Stomach (tissue), 9 donors: ENCODE results near the gene DZIP1L. TPM values are rescaled to one million over a fixed set of nuclear protein-coding genes. Genes with fewer than 3 reads are reported as not detected.

Source experiments
- DNase-seq, 2 donors: peaks; one replicate each; pipeline versions ENCODE4 v3.0.0 to v3.0.0-alpha.2; 2013 to 2019
- H3K27ac ChIP-seq, 5 donors: fragments of 200-600 bp in 4 of 5; sonication (generic) in 4 of 5; one replicate each; pipeline ENCODE4 v1.5.1; 2013 to 2019; ENCODE audit warnings: mild to moderate bottlenecking in 1 of 5, moderate library complexity in 1 of 5
- H3K27me3 ChIP-seq, 3 donors: fragments of 200-600 bp; sonication (generic); one replicate each; pipeline ENCODE4 v1.5.1; 2017 to 2019; ENCODE audit warnings: mixed run types in 1 of 3
- H3K36me3 ChIP-seq, 4 donors: fragments of 200-600 bp; sonication (generic); 1 replicate in 3 of 4; 2 replicates in 1 of 4; pipeline ENCODE4 v1.5.1; 2016 to 2019
- H3K4me1 ChIP-seq, 4 donors: fragments of 200-600 bp; sonication (generic); one replicate each; pipeline ENCODE4 v1.5.1; 2016 to 2019
- H3K4me3 ChIP-seq, 4 donors: fragments of 200-600 bp; sonication (generic) in 3 of 4; one replicate each; pipeline ENCODE4 v1.5.1; 2016 to 2019; ENCODE audit warnings: mild to moderate bottlenecking in 1 of 4
- H3K9me3 ChIP-seq, 4 donors: fragments of 200-600 bp; sonication (generic); one replicate each; pipeline ENCODE4 v1.5.1; 2016 to 2019
- EP300 ChIP-seq: sonication (generic); formaldehyde crosslinking; IDR thresholded peaks from one replicate; pipeline ENCODE4 v1.6.1; 2017; ENCODE audit warnings: antibody characterized with exemption
- POLR2A ChIP-seq, 4 donors: fragments of 450-650 bp; IDR thresholded peaks; one replicate each; pipeline ENCODE4 v1.6.1; 2016; ENCODE audit warnings: antibody characterized with exemption in 4 of 4, control low read depth in 2 of 4, mild to moderate bottlenecking in 1 of 4, moderate library complexity in 1 of 4
- POLR2AphosphoS5 ChIP-seq, 3 donors: sonication (generic); formaldehyde crosslinking; IDR thresholded peaks; one replicate each; pipeline ENCODE4 v1.6.1; 2016; ENCODE audit warnings: antibody characterized with exemption in 3 of 3
- WGBS, 5 donors: extraction: QIAGEN DNeasy Blood & Tissue Kit in 3 of 5; methylation state at CpG; one replicate each; pipeline versions ENCODE4 v1.1.5 to v1.1.7; 2013 to 2018; 5-methylcytosine and 5-hydroxymethylcytosine counted together
- intact Hi-C: fragments of 100-400 bp; cut with DNase I; formaldehyde crosslinking; loops from one replicate; pipeline ENCODE4 v1.15.1; 2023; ENCODE audit warnings: low total_unique reads
- polyA plus RNA-seq, 3 donors: library from polyadenylated mRNA; stranded (reverse); fragments of 200-250 nt; gene quantifications; one replicate each; pipeline ENCODE4 v1.2.3, GENCODE V29; 2013
- total RNA-seq, 5 donors: library from RNA; depleted of rRNA; stranded (reverse); fragments of >200 nt; gene quantifications; one replicate each; pipeline versions ENCODE4 v1.1.0 to v1.2.3, GENCODE V29; 2014 to 2016
- TF ChIP-seq, protein P1 (sequence below), 7 experiments: fragments of 450-650 bp in 4 of 7; fragments of 200-600 bp in 3 of 7; sonication (generic) in 3 of 7; IDR thresholded peaks; one replicate each; pipeline ENCODE4 v1.5.1; 2016 to 2019; ENCODE audit warnings: antibody characterized with exemption in 7 of 7, control low read depth in 2 of 7, mild to moderate bottlenecking in 1 of 7
- donor health status: healthy with polysubstance abuse.
- donor health status: Bipolar disorder and iron deficiency.
- donor health status: healthy.

The DZIP1L gene
- total and polyA plus RNA-seq, 8 donors, result 0.29 to 41.9 (median 5.9) TPM

DNA sequence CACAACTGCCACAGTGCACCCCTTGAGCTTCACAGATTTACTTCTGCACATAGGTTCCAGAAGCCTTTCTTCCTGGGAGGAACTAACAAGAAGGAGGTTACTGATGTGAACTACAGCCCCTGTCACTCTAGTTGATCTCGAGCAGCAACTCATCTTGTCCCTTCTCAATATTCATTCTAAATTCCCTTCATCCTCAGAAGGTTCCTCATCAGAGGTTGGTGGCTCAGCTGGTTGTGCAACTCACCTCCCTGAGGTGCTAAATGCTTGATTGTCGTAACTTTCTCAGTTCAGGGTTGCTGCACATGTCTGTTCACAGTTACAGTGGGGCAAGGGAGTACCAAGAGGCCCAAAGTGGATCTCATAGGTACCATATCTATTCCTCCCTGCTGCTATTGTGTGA lies 22.5 kb upstream of the DZIP1L start:
- TF ChIP-seq POLR2AphosphoS5 (IDR thresholded peaks at IDR 0.05) (no peak), EP300 (no peak), POLR2A (IDR thresholded peaks at IDR 0.05) (no peak)
- TF ChIP-seq, protein P1, sequence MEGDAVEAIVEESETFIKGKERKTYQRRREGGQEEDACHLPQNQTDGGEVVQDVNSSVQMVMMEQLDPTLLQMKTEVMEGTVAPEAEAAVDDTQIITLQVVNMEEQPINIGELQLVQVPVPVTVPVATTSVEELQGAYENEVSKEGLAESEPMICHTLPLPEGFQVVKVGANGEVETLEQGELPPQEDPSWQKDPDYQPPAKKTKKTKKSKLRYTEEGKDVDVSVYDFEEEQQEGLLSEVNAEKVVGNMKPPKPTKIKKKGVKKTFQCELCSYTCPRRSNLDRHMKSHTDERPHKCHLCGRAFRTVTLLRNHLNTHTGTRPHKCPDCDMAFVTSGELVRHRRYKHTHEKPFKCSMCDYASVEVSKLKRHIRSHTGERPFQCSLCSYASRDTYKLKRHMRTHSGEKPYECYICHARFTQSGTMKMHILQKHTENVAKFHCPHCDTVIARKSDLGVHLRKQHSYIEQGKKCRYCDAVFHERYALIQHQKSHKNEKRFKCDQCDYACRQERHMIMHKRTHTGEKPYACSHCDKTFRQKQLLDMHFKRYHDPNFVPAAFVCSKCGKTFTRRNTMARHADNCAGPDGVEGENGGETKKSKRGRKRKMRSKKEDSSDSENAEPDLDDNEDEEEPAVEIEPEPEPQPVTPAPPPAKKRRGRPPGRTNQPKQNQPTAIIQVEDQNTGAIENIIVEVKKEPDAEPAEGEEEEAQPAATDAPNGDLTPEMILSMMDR (IDR thresholded peaks at IDR 0.05), result no peak
- Histone ChIP-seq H3K4me1 (peaks cover 12 to 54% (median 19%) of the 10 kb centered on the region in 4 donors), H3K9me3 (no peaks in the 10 kb centered on the region), H3K27me3 (no peaks in the 10 kb centered on the region), H3K4me3 (no peak overlapping the region), H3K36me3 (no peaks in the 10 kb centered on the region), H3K27ac (peak overlapping the region in 2 of 5 donors; percentile 67 to 74)
- intact Hi-C loops, result no loop called here
- DNase-seq, result no peak
- 42 to 68% (median 54%) methylated on average over 2 of the region's 2 CpGs for WGBS, 5 donors

GRCh38 chr3:138136201-138136600 lies 20.8 kb upstream of the DZIP1L start:
- intact Hi-C loops, result no loop called here
- Histone ChIP-seq H3K27me3 (no peaks in the 10 kb centered on the region), H3K27ac (peak overlapping the region in 2 of 5 donors; percentile 67 to 74), H3K36me3 (no peaks in the 10 kb centered on the region), H3K9me3 (no peaks in the 10 kb centered on the region), H3K4me1 (peaks cover 12 to 64% (median 19%) of the 10 kb centered on the region in 4 donors), H3K4me3 (no peak overlapping the region)
- DNase-seq, result no peak
- TF ChIP-seq, protein P1 (IDR thresholded peaks at IDR 0.05), result no peak
- TF ChIP-seq EP300, result no peak
- 20 to 48% (median 38%) methylated on average over 3 of the region's 3 CpGs for WGBS, 5 donors

GRCh38 chr3:138135833-138136194 lies 20.4 kb upstream of the DZIP1L start:
- intact Hi-C loops, result no loop called here
- peak in 1 of 2 donors; percentile 49 for DNase-seq
- no peak overlapping the region for H3K4me3 ChIP-seq
- peak overlapping the region in 2 of 5 donors; percentile 67 to 74 for H3K27ac ChIP-seq
- H3K36me3 ChIP-seq, result no peaks in the 10 kb centered on the region
- TF ChIP-seq POLR2AphosphoS5 (IDR thresholded peaks at IDR 0.05) (peak in 1 of 3 donors; percentile 7), EP300 (no peak), POLR2A (IDR thresholded peaks at IDR 0.05) (no peak)
- TF ChIP-seq, protein P1 (IDR thresholded peaks at IDR 0.05), result no peak
- no peaks in the 10 kb centered on the region for H3K9me3 ChIP-seq
- peaks cover 12 to 64% (median 19%) of the 10 kb centered on the region in 4 donors for H3K4me1 ChIP-seq
- H3K27me3 ChIP-seq, result no peaks in the 10 kb centered on the region
- WGBS, 5 donors, result 19 to 48% (median 40%) methylated on average over 2 of the region's 2 CpGs

- Histone ChIP-seq H3K36me3 (no peaks in the 10 kb centered on the region), H3K4me3 (no peak overlapping the region), H3K9me3 (no peaks in the 10 kb centered on the region), H3K4me1 (peaks cover 12 to 64% (median 19%) of the 10 kb centered on the region in 4 donors), H3K27me3 (no peaks in the 10 kb centered on the region), H3K27ac (peak overlapping the region in 2 of 5 donors; percentile 67 to 74)
- intact Hi-C loops, result no loop called here
- peak in 1 of 2 donors; percentile 44 for DNase-seq
- 17 to 38% (median 30%) methylated on average over 3 of the region's 3 CpGs for WGBS, 5 donors
- no peak for TF ChIP-seq EP300
- TF ChIP-seq POLR2AphosphoS5 (IDR thresholded peaks at IDR 0.05), result peak in 1 of 3 donors; percentile 36
Observed at GRCh38 chr3:138135146-138135832, 19.9 kb upstream of the DZIP1L start.

DNA sequence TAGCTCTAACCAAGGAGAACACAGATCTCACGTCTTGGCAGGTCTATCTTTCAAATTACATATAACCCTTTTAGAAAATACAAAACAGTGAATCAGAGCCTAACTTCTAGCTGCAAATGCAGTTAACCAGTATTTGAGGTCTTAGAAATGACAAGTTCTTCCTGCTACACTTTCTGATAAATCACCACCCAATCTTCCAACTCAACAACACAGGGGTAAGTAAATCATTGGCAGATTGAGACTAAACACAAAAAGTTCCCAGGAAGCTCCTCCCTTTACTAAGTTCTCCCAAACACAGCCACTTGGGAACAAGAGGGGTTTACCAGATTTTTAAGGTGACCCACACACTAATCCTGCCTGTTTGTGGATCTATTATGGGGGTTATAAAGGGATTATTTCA lies 16.8 kb upstream of the DZIP1L start, which contains the start of gene A4GNT:
A4GNT (minus strand) TSS at position 152 of the 400 bp plus-strand sequence. CDS start 1,134 bp downstream, outside the sequence.
- Histone ChIP-seq H3K27ac (peak within 1 kb of the TSS in 2 of 5 donors; percentile 30 to 34), H3K27me3 (no peaks in the 10 kb centered on the region), H3K4me3 (peak within 1 kb of the TSS in 2 of 4 donors; percentile 2 to 44), H3K9me3 (no peaks in the 10 kb centered on the region), H3K4me1 (peaks cover 12 to 51% (median 18%) of the 10 kb centered on the region in 4 donors), H3K36me3 (no peaks in the 10 kb centered on the region)
- DNase-seq, result peak in 1 of 2 donors; percentile 22
- no peak for TF ChIP-seq EP300
- TF ChIP-seq, protein P1 (IDR thresholded peaks at IDR 0.05), result no peak
- 32 to 54% (median 40%) methylated on average over 1 of the region's 1 CpG for WGBS, 5 donors
- intact Hi-C loops, result no loop called here
